Keratinocyte (primary cell): ENCODE data around the gene GSS. TPM values are rescaled to one million over a fixed set of nuclear protein-coding genes. Genes with fewer than 3 reads are reported as not detected.

Experiments used
- DNase-seq: peaks from one replicate; pipeline ENCODE4 v3.0.0-alpha.2; 2011; ENCODE audit warnings: low read depth, missing footprints, low spot score
- FAIRE-seq: peaks from 2 replicates; lab custom pipeline; 2011; peaks lifted over from hg19 to GRCh38; lab: Jason Lieb, UNC
- H2AFZ ChIP-seq: 2 replicates; pipeline ENCODE4 v1.6.0; 2012; ENCODE audit warnings: low read length, control low read depth, inconsistent platforms; ENCODE audit not compliant: control insufficient read depth
- H3K27ac ChIP-seq: 2 replicates; pipeline ENCODE4 v1.5.1; 2011; ENCODE audit warnings: low read length; ENCODE audit not compliant: control insufficient read depth, insufficient read depth
- H3K27me3 ChIP-seq: 3 replicates; pipeline ENCODE4 v1.6.0; 2011; ENCODE audit warnings: low read length; ENCODE audit not compliant: control insufficient read depth, insufficient read depth; ENCODE audit errors: extremely low read depth
- H3K36me3 ChIP-seq, 2 experiments: 2 replicates in 1 of 2; 3 replicates in 1 of 2; pipeline ENCODE4 v1.5.1; 2011; ENCODE audit warnings: low read length in 2 of 2, mild to moderate bottlenecking in 1 of 2; ENCODE audit not compliant: control insufficient read depth in 2 of 2, insufficient read depth in 2 of 2; ENCODE audit errors: extremely low read depth in 1 of 2
- H3K4me1 ChIP-seq: 3 replicates; pipeline ENCODE4 v1.5.1; 2011; ENCODE audit warnings: low read length; ENCODE audit not compliant: control insufficient read depth, insufficient read depth; ENCODE audit errors: extremely low read depth
- H3K4me2 ChIP-seq: 3 replicates; pipeline ENCODE4 v1.6.0; 2011; ENCODE audit warnings: low read depth, low read length; ENCODE audit not compliant: control insufficient read depth, insufficient read depth; ENCODE audit errors: extremely low read depth
- H3K4me3 ChIP-seq, 3 experiments: fragments of 200-600 bp in 1 of 3; sonication (generic) in 1 of 3; 2 replicates in 2 of 3; 3 replicates in 1 of 3; pipeline ENCODE4 v1.5.1; 2011 to 2016; ENCODE audit warnings: low read length in 3 of 3, mild to moderate bottlenecking in 3 of 3, control low read depth in 2 of 3, inconsistent platforms in 1 of 3, low read depth in 1 of 3, mixed read lengths in 1 of 3, mixed run types in 1 of 3, moderate library complexity in 1 of 3; ENCODE audit not compliant: control insufficient read depth in 2 of 3, insufficient read depth in 2 of 3; ENCODE audit errors: extremely low read depth in 1 of 3
- H3K79me2 ChIP-seq: 2 replicates; pipeline ENCODE4 v1.6.0; 2012; ENCODE audit warnings: low read length; ENCODE audit not compliant: control insufficient read depth, insufficient read depth
- H3K9ac ChIP-seq: 3 replicates; pipeline ENCODE4 v1.6.0; 2011; ENCODE audit warnings: low read length; ENCODE audit not compliant: control insufficient read depth, insufficient read depth; ENCODE audit errors: extremely low read depth
- H3K9me1 ChIP-seq: 3 replicates; pipeline ENCODE4 v1.6.0; 2011; ENCODE audit warnings: low read length; ENCODE audit not compliant: control insufficient read depth, insufficient read depth; ENCODE audit errors: extremely low read depth
- H3K9me3 ChIP-seq: 2 replicates; pipeline ENCODE4 v1.5.1; 2012; ENCODE audit warnings: low read depth, low read length; ENCODE audit not compliant: control insufficient read depth
- H4K20me1 ChIP-seq: 3 replicates; pipeline ENCODE4 v1.6.0; 2011; ENCODE audit warnings: low read length; ENCODE audit not compliant: control insufficient read depth, insufficient read depth; ENCODE audit errors: extremely low read depth
- EZH2 ChIP-seq: IDR thresholded peaks from one replicate; pipeline ENCODE4 v1.6.1; 2012; ENCODE audit warnings: inconsistent platforms, mild to moderate bottlenecking, low read length, moderate library complexity
- dilution Hi-C: fragments of 300-500 bp; cut with MboI; formaldehyde crosslinking; loops from one replicate; pipeline ENCODE4 v1.7.0; 2020; ENCODE audit warnings: low sequenced_read_pairs; ENCODE audit not compliant: extremely low pct_ligation_motif_present
- polyA plus RNA-seq, 5 experiments: library from polyadenylated mRNA; depleted of rRNA in 3 of 5; stranded (reverse) in 3 of 5; stranded (forward) in 1 of 5; unstranded in 1 of 5; fragments of >200 nt; gene quantifications; 1 replicate in 1 of 5; 2 replicates in 3 of 5; 3 replicates in 1 of 5; pipeline versions ENCODE4 v1.2.1 to v1.2.3, GENCODE V29; 2011 to 2012; ENCODE audit warnings: missing spikeins in 2 of 5, low read depth in 1 of 5, low replicate concordance in 1 of 5
- TF ChIP-seq, protein P1 (sequence below), 3 experiments: IDR thresholded peaks in 1 of 3; conservative IDR thresholded peaks in 1 of 3; optimal IDR thresholded peaks in 1 of 3; 2 replicates in 2 of 3; 3 replicates in 1 of 3; pipeline versions ENCODE3 to v1.5.1; 2011; ENCODE audit warnings: low read length in 3 of 3, mild to moderate bottlenecking in 3 of 3, moderate library complexity in 2 of 3, control low read depth in 1 of 3, inconsistent platforms in 1 of 3; ENCODE audit not compliant: insufficient read depth in 2 of 3; ENCODE audit errors: extremely low read depth in 1 of 3

GSS gene
- polyA plus RNA-seq, 1 donor (not counting 4 experiments of a cell fraction or from before 2014, with no cell fraction given) = 101 TPM

GRCh38 chr20:34965051-34965450 is 9.4 kb upstream of the GSS start:
- Histone ChIP-seq H3K4me2 (no peak overlapping the region), H3K27me3 (no peaks in the 10 kb centered on the region), H3K4me3 (no peak overlapping the region), H2AFZ (no peak overlapping the region), H3K27ac (no peak overlapping the region), H3K36me3 (no peaks in the 10 kb centered on the region), H3K9ac (no peak overlapping the region), H3K9me3 (no peaks in the 10 kb centered on the region), H3K9me1 (no peaks in the 10 kb centered on the region), H4K20me1 (no peaks in the 10 kb centered on the region), H3K79me2 (no peaks in the 10 kb centered on the region), H3K4me1 (peaks cover 4% of the 10 kb centered on the region)
- dilution Hi-C loops = no loop called here
- FAIRE-seq (no peak), DNase-seq (no peak)
- TF ChIP-seq, protein P1, sequence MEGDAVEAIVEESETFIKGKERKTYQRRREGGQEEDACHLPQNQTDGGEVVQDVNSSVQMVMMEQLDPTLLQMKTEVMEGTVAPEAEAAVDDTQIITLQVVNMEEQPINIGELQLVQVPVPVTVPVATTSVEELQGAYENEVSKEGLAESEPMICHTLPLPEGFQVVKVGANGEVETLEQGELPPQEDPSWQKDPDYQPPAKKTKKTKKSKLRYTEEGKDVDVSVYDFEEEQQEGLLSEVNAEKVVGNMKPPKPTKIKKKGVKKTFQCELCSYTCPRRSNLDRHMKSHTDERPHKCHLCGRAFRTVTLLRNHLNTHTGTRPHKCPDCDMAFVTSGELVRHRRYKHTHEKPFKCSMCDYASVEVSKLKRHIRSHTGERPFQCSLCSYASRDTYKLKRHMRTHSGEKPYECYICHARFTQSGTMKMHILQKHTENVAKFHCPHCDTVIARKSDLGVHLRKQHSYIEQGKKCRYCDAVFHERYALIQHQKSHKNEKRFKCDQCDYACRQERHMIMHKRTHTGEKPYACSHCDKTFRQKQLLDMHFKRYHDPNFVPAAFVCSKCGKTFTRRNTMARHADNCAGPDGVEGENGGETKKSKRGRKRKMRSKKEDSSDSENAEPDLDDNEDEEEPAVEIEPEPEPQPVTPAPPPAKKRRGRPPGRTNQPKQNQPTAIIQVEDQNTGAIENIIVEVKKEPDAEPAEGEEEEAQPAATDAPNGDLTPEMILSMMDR (optimal IDR thresholded peaks at IDR 0.05 in 1 of 3, IDR thresholded peaks at IDR 0.05 in 1 of 3, conservative IDR thresholded peaks at IDR 0.05 in 1 of 3; ENCODE audit: extremely low read depth in 1 of 3, insufficient read depth in 2 of 3, low read length in 3 of 3) = no peak
- TF ChIP-seq EZH2 = no peak

DNA sequence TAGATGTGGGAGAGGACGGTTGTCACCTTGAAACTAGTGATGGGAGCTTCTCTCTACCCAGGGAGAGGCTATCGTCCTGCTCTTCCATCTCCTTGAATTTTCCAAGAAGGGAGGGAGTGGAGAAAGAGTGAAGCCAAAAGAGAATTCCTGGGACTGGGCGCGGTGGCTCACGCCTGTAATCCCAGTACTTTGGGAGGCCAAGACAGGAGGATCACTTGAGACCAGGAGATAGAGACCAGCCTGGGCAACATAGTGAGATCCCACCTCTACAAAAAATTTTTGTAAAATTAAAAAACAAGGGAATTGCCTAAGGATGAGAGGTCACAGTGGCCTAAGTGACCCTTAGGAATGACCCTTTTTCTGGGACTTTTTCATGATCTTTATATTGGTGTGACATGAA is 8.9 kb upstream of the GSS start:
- Histone ChIP-seq H3K36me3 (no peaks in the 10 kb centered on the region), H3K9ac (no peak overlapping the region), H3K4me1 (peaks cover 4% of the 10 kb centered on the region), H3K79me2 (no peaks in the 10 kb centered on the region), H4K20me1 (no peaks in the 10 kb centered on the region), H3K27ac (no peak overlapping the region), H3K4me3 (no peak overlapping the region), H3K27me3 (no peaks in the 10 kb centered on the region), H3K9me3 (no peaks in the 10 kb centered on the region), H2AFZ (no peak overlapping the region), H3K9me1 (no peaks in the 10 kb centered on the region), H3K4me2 (no peak overlapping the region)
- dilution Hi-C loops = no loop called here
- TF ChIP-seq, protein P1 (optimal IDR thresholded peaks at IDR 0.05 in 1 of 3, IDR thresholded peaks at IDR 0.05 in 1 of 3, conservative IDR thresholded peaks at IDR 0.05 in 1 of 3; ENCODE audit: extremely low read depth in 1 of 3, insufficient read depth in 2 of 3, low read length in 3 of 3) = no peak
- no peak for DNase-seq
- FAIRE-seq = no peak
